Keratinocyte (primary cell): ENCODE data around the gene MRPS18A.

Experiments
- EZH2 ChIP-seq: IDR thresholded peaks from one replicate; pipeline ENCODE4 v1.6.1; 2012; ENCODE audit warnings: inconsistent platforms, mild to moderate bottlenecking, low read length, moderate library complexity
- TF ChIP-seq, protein P1 (sequence below), 3 experiments: IDR thresholded peaks in 1 of 3; conservative IDR thresholded peaks in 1 of 3; optimal IDR thresholded peaks in 1 of 3; 2 replicates in 2 of 3; 3 replicates in 1 of 3; pipeline versions ENCODE3 to v1.5.1; 2011; ENCODE audit warnings: low read length in 3 of 3, mild to moderate bottlenecking in 3 of 3, moderate library complexity in 2 of 3, control low read depth in 1 of 3, inconsistent platforms in 1 of 3; ENCODE audit not compliant: insufficient read depth in 2 of 3; ENCODE audit errors: extremely low read depth in 1 of 3

DNA sequence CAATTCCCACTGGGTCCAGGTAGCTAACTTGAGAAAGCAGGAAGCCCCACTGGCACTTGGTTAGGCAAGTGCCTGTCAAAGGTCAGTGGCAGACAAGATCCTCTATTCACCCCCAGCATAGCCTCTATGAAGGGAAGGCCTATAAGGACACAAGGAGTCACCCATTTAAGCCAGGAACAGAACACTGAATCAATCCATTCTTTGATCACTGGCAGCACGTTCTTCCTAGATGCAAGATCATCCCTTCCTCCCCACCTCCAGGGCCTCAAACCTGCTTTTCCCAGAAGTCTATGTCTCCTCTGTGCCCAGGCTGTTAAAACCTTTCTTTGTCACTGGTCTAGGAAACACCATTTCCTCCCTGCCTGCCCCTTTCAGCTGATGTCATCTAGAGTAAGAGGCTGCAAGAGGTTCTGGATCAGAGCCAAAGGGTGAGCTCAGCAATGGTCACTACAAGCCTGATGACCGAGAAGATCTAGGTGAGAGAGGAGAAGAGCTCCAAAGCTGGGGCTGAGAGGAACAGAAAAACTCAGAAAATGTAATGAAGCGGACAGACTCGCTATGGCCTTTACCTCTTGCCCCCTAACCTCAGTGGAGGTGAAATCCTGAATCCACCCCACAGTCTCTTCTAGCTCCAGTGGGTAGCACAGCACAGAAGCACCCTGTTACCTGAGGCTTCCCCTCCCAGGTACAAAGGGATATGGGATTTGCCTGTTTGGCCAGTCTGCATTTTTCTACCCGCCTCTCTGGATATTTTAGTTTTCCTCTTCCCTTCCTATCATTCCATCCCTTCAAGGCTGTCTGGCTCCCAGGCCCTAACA lies 60.4 kb downstream of the MRPS18A start:
- no peak for TF ChIP-seq EZH2
- TF ChIP-seq, protein P1, sequence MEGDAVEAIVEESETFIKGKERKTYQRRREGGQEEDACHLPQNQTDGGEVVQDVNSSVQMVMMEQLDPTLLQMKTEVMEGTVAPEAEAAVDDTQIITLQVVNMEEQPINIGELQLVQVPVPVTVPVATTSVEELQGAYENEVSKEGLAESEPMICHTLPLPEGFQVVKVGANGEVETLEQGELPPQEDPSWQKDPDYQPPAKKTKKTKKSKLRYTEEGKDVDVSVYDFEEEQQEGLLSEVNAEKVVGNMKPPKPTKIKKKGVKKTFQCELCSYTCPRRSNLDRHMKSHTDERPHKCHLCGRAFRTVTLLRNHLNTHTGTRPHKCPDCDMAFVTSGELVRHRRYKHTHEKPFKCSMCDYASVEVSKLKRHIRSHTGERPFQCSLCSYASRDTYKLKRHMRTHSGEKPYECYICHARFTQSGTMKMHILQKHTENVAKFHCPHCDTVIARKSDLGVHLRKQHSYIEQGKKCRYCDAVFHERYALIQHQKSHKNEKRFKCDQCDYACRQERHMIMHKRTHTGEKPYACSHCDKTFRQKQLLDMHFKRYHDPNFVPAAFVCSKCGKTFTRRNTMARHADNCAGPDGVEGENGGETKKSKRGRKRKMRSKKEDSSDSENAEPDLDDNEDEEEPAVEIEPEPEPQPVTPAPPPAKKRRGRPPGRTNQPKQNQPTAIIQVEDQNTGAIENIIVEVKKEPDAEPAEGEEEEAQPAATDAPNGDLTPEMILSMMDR (optimal IDR thresholded peaks at IDR 0.05 in 1 of 3, IDR thresholded peaks at IDR 0.05 in 1 of 3, conservative IDR thresholded peaks at IDR 0.05 in 1 of 3; ENCODE audit: extremely low read depth in 1 of 3, insufficient read depth in 2 of 3, low read length in 3 of 3), result no peak
